Testis (tissue), 2 donors: ENCODE results near the gene USP43.

ENCODE experiments used
- CTCF ChIP-seq, 3 experiments: fragments of 450-650 bp in 2 of 3; fragments of 200-600 bp in 1 of 3; sonication (generic) in 1 of 3; IDR thresholded peaks; one replicate each; pipeline ENCODE4 v1.5.1; 2016 to 2019; ENCODE audit warnings: antibody characterized with exemption in 3 of 3, mild to moderate bottlenecking in 2 of 3, moderate library complexity in 1 of 3
- POLR2A ChIP-seq: fragments of 450-650 bp; IDR thresholded peaks from one replicate; pipeline ENCODE4 v1.6.1; 2017; ENCODE audit warnings: antibody characterized with exemption, mild to moderate bottlenecking, moderate library complexity

- TF ChIP-seq POLR2A (no peak), CTCF (IDR thresholded peaks at IDR 0.05) (no peak)
These were observed 51.1 kb downstream of the USP43 start for GRCh38 chr17:9696279-9697044.
